Endometrial microvascular endothelial cells (primary cell): ENCODE measurements around the gene BMS1. TPM values are rescaled to one million over a fixed set of nuclear protein-coding genes. Genes with fewer than 3 reads are reported as not detected.

Experiments used
- in situ Hi-C: cut with HindIII; loops from 2 replicates; pipeline ENCODE4 v1.10.0; 2017; ENCODE audit warnings: low sequenced_read_pairs, low pct_unique_long_range_greater_than_20kb; ENCODE audit errors: inconsistent ontology term
- total RNA-seq: library from RNA; depleted of rRNA; stranded (reverse); fragments of >200 nt; gene quantifications from one replicate; pipeline ENCODE4 v1.2.3, GENCODE V29; 2015; ENCODE audit errors: inconsistent ontology term

BMS1 gene
- total RNA-seq, 1 donor from 2014 or later, result 15.1 TPM

GRCh38 chr10:42876945-42877344 is 94.3 kb downstream of the BMS1 start:
- in situ Hi-C loops, result no loop called here

- in situ Hi-C loops, result no loop called here
These were observed 95.0 kb downstream of the BMS1 start for GRCh38 chr10:42877496-42878030.

- in situ Hi-C loops, result no loop called here
These were observed 95.7 kb downstream of the BMS1 start for GRCh38 chr10:42878134-42878820.

GRCh38 chr10:42878821-42879195 is 96.2 kb downstream of the BMS1 start:
- in situ Hi-C loops, result no loop called here

GRCh38 chr10:42879380-42880254 is 97.0 kb downstream of the BMS1 start:
- in situ Hi-C loops, result no loop called here

GRCh38 chr10:42880255-42880620 is 97.6 kb downstream of the BMS1 start:
- in situ Hi-C loops, result no loop called here

- in situ Hi-C loops, result no loop called here
These were observed 100.0 kb downstream of the BMS1 start for GRCh38 chr10:42882597-42882996.

Other genes with a start within 250 kb of the BMS1 start
- 4.6 TPM for gene ZNF33B, start 144.2 kb upstream of the BMS1 start, total RNA-seq